Mesenchymal stem cell (in vitro differentiated cells and primary cell): ENCODE results near the gene OLR1.

Experiments
- DNase-seq: peaks from one replicate; pipeline ENCODE4 v3.0.0-alpha.2; 2013
- H2AFZ ChIP-seq: one replicate; pipeline ENCODE4 v1.6.1; 2013; ENCODE audit warnings: low read depth, mild to moderate bottlenecking, control low read depth, inconsistent platforms, low read length, moderate library complexity
- H2AK5ac ChIP-seq: 2 replicates; pipeline ENCODE4 v1.6.1; 2013; ENCODE audit warnings: low read length, moderate library complexity, mild to moderate bottlenecking, inconsistent platforms; ENCODE audit not compliant: severe bottlenecking
- H2BK120ac ChIP-seq: one replicate; pipeline ENCODE4 v1.6.1; 2013; ENCODE audit warnings: low read depth, mild to moderate bottlenecking, inconsistent platforms, low read length, moderate library complexity
- H2BK12ac ChIP-seq, 2 experiments: one replicate each; pipeline ENCODE4 v1.6.1; 2013; ENCODE audit warnings: inconsistent platforms in 2 of 2, low read length in 2 of 2, mild to moderate bottlenecking in 2 of 2, moderate library complexity in 2 of 2, control low read depth in 1 of 2
- H2BK15ac ChIP-seq: one replicate; pipeline ENCODE4 v1.6.1; 2013; ENCODE audit warnings: mild to moderate bottlenecking, low read depth, inconsistent platforms; ENCODE audit not compliant: poor library complexity, severe bottlenecking
- H2BK5ac ChIP-seq: 2 replicates; pipeline ENCODE4 v1.6.1; 2013; ENCODE audit warnings: low read depth, mild to moderate bottlenecking, low read length, control low read depth, inconsistent platforms; ENCODE audit not compliant: poor library complexity, severe bottlenecking
- H3K14ac ChIP-seq, 2 experiments: one replicate each; pipeline ENCODE4 v1.6.1; 2013; ENCODE audit warnings: inconsistent platforms in 2 of 2, low read length in 2 of 2, control low read depth in 1 of 2, mild to moderate bottlenecking in 1 of 2, moderate library complexity in 1 of 2
- H3K18ac ChIP-seq, 2 experiments: one replicate each; pipeline ENCODE4 v1.6.1; 2013; ENCODE audit warnings: inconsistent platforms in 2 of 2, low read length in 2 of 2, control low read depth in 1 of 2, low read depth in 1 of 2, mild to moderate bottlenecking in 1 of 2
- H3K23ac ChIP-seq, 2 experiments: one replicate each; pipeline ENCODE4 v1.6.1; 2013; ENCODE audit warnings: inconsistent platforms in 2 of 2, low read length in 2 of 2, mild to moderate bottlenecking in 2 of 2, moderate library complexity in 2 of 2, control low read depth in 1 of 2
- H3K27ac ChIP-seq: 2 replicates; pipeline ENCODE4 v1.5.1; 2013; ENCODE audit warnings: mild to moderate bottlenecking, moderate library complexity, low read length, control low read depth, inconsistent platforms; ENCODE audit not compliant: poor library complexity, severe bottlenecking
- H3K27me3 ChIP-seq, 2 experiments: 2 replicates each; pipeline versions ENCODE4 v1.6.1 to v1.7.0; 2013; ENCODE audit warnings: low read length in 2 of 2, mild to moderate bottlenecking in 2 of 2, moderate library complexity in 2 of 2, control low read depth in 1 of 2, inconsistent platforms in 1 of 2; ENCODE audit not compliant: control insufficient read depth in 1 of 2, insufficient read depth in 1 of 2
- H3K36me3 ChIP-seq, 2 experiments: 2 replicates each; pipeline versions ENCODE4 v1.6.1 to v1.7.0; 2013; ENCODE audit warnings: low read length in 2 of 2, control low read depth in 1 of 2, inconsistent platforms in 1 of 2, low read depth in 1 of 2, mild to moderate bottlenecking in 1 of 2; ENCODE audit not compliant: insufficient read depth in 2 of 2, control insufficient read depth in 1 of 2
- H3K4ac ChIP-seq, 2 experiments: one replicate each; pipeline ENCODE4 v1.6.1; 2013; ENCODE audit warnings: inconsistent platforms in 2 of 2, low read length in 2 of 2, mild to moderate bottlenecking in 2 of 2, moderate library complexity in 2 of 2, control low read depth in 1 of 2, low read depth in 1 of 2
- H3K4me1 ChIP-seq: 2 replicates; pipeline ENCODE4 v1.6.1; 2013; ENCODE audit warnings: low read depth, low read length, control low read depth; ENCODE audit not compliant: control insufficient read depth, insufficient read depth
- H3K4me2 ChIP-seq: 2 replicates; pipeline ENCODE4 v1.6.1; 2013; ENCODE audit warnings: low read length, mild to moderate bottlenecking, inconsistent platforms; ENCODE audit not compliant: poor library complexity, severe bottlenecking
- H3K4me3 ChIP-seq, 2 experiments: 2 replicates each; pipeline versions ENCODE4 v1.5.1 to v1.7.0; 2013; ENCODE audit warnings: low read length in 2 of 2, mild to moderate bottlenecking in 2 of 2, control low read depth in 1 of 2, low read depth in 1 of 2; ENCODE audit not compliant: insufficient read depth in 1 of 2
- H3K79me1 ChIP-seq: replicated peaks from 2 replicates; pipeline ENCODE4 v1.6.1; 2013; ENCODE audit warnings: mild to moderate bottlenecking, control low read depth, low read length, inconsistent platforms; ENCODE audit not compliant: poor library complexity, severe bottlenecking
- H3K9ac ChIP-seq: 2 replicates; pipeline ENCODE4 v1.7.0; 2013; ENCODE audit warnings: mild to moderate bottlenecking, low read length, moderate library complexity
- H3K9me3 ChIP-seq: 2 replicates; pipeline ENCODE4 v1.7.0; 2013; ENCODE audit warnings: mild to moderate bottlenecking, low read length; ENCODE audit not compliant: control insufficient read depth
- H4K8ac ChIP-seq: one replicate; pipeline ENCODE4 v1.6.1; 2013; ENCODE audit warnings: inconsistent platforms, mild to moderate bottlenecking, low read length, moderate library complexity
- H4K91ac ChIP-seq: one replicate; pipeline ENCODE4 v1.6.1; 2013; ENCODE audit warnings: mild to moderate bottlenecking, low read length, inconsistent platforms
- WGBS: methylation state at CpG from one replicate; pipeline ENCODE4 v1.1.7; 2013; ENCODE audit warnings: mixed read lengths; 5-methylcytosine and 5-hydroxymethylcytosine counted together

Gene OLR1

GRCh38 chr12:10154145-10154496 is 17.8 kb downstream of the OLR1 start:
- Histone ChIP-seq H2AFZ (peak overlapping the region; percentile 91), H3K18ac (peak overlapping the region; percentile 63 to 92), H3K4ac (peak overlapping the region; percentile 79 to 86), H2BK15ac (no peak overlapping the region), H2BK5ac (no peak overlapping the region), H3K23ac (peak overlapping the region in 1 of 2 experiments; percentile 73), H4K8ac (peak overlapping the region; percentile 90), H3K27me3 (no peaks in the 10 kb centered on the region), H3K4me3 (peak overlapping the region; percentile 61 to 76), H3K9me3 (no peaks in the 10 kb centered on the region), H3K4me1 (peaks cover 6% of the 10 kb centered on the region), H3K79me1 (no peaks in the 10 kb centered on the region), H4K91ac (peak overlapping the region; percentile 44), H3K9ac (peak overlapping the region; percentile 91), H2BK120ac (no peak overlapping the region), H2AK5ac (no peak overlapping the region), H3K36me3 (no peaks in the 10 kb centered on the region), H3K27ac (no peak overlapping the region), H3K14ac (no peak overlapping the region), H2BK12ac (peak overlapping the region in 1 of 2 experiments; percentile 93), H3K4me2 (peak overlapping the region; percentile 85)
- 65% methylated on average over 5 of the region's 6 CpGs for WGBS
- no peak for DNase-seq

GRCh38 chr12:10153271-10154144 is 18.4 kb downstream of the OLR1 start:
- H4K8ac ChIP-seq, result peak overlapping the region; percentile 90
- H2AFZ ChIP-seq, result peak overlapping the region; percentile 91
- peak overlapping the region; percentile 44 for H4K91ac ChIP-seq
- H2AK5ac ChIP-seq, result no peak overlapping the region
- no peak overlapping the region for H2BK5ac ChIP-seq
- peak overlapping the region; percentile 79 to 86 for H3K4ac ChIP-seq
- no peaks in the 10 kb centered on the region for H3K27me3 ChIP-seq
- peak; percentile 82 for DNase-seq
- H3K4me1 ChIP-seq, result peaks cover 6% of the 10 kb centered on the region
- peak overlapping the region in 1 of 2 experiments; percentile 73 for H3K23ac ChIP-seq
- H3K14ac ChIP-seq, result no peak overlapping the region
- WGBS, result 2% methylated on average over 38 of the region's 46 CpGs
- peak overlapping the region; percentile 61 to 76 for H3K4me3 ChIP-seq
- peak overlapping the region; percentile 60 for H2BK15ac ChIP-seq
- peak overlapping the region; percentile 63 to 92 for H3K18ac ChIP-seq
- peak overlapping the region; percentile 69 for H2BK120ac ChIP-seq
- peak overlapping the region; percentile 85 for H3K4me2 ChIP-seq
- no peaks in the 10 kb centered on the region for H3K79me1 ChIP-seq
- peak overlapping the region; percentile 32 to 93 for H2BK12ac ChIP-seq
- H3K27ac ChIP-seq, result peak overlapping the region; percentile 40
- peak overlapping the region; percentile 91 for H3K9ac ChIP-seq
- no peaks in the 10 kb centered on the region for H3K36me3 ChIP-seq
- H3K9me3 ChIP-seq, result no peaks in the 10 kb centered on the region

- DNase-seq, result no peak
- H3K4me1 ChIP-seq, result peaks cover 6% of the 10 kb centered on the region
- 0% methylated on average over 1 of the region's 2 CpGs for WGBS
- H2AK5ac ChIP-seq, result no peak overlapping the region
- H2BK15ac ChIP-seq, result no peak overlapping the region
- no peaks in the 10 kb centered on the region for H3K36me3 ChIP-seq
- H2BK120ac ChIP-seq, result no peak overlapping the region
- H3K4me2 ChIP-seq, result no peak overlapping the region
- H2BK12ac ChIP-seq, result no peak overlapping the region
- no peak overlapping the region for H3K14ac ChIP-seq
- no peaks in the 10 kb centered on the region for H3K79me1 ChIP-seq
- no peaks in the 10 kb centered on the region for H3K27me3 ChIP-seq
- H3K9ac ChIP-seq, result no peak overlapping the region
- H3K9me3 ChIP-seq, result no peaks in the 10 kb centered on the region
- no peak overlapping the region for H3K18ac ChIP-seq
- no peak overlapping the region for H3K4ac ChIP-seq
- H3K4me3 ChIP-seq, result no peak overlapping the region
- no peak overlapping the region for H2AFZ ChIP-seq
- no peak overlapping the region for H3K23ac ChIP-seq
- no peak overlapping the region for H4K91ac ChIP-seq
- no peak overlapping the region for H3K27ac ChIP-seq
- H2BK5ac ChIP-seq, result no peak overlapping the region
- no peak overlapping the region for H4K8ac ChIP-seq
These were observed 20.3 kb downstream of the OLR1 start for GRCh38 chr12:10151621-10152020.

DNA sequence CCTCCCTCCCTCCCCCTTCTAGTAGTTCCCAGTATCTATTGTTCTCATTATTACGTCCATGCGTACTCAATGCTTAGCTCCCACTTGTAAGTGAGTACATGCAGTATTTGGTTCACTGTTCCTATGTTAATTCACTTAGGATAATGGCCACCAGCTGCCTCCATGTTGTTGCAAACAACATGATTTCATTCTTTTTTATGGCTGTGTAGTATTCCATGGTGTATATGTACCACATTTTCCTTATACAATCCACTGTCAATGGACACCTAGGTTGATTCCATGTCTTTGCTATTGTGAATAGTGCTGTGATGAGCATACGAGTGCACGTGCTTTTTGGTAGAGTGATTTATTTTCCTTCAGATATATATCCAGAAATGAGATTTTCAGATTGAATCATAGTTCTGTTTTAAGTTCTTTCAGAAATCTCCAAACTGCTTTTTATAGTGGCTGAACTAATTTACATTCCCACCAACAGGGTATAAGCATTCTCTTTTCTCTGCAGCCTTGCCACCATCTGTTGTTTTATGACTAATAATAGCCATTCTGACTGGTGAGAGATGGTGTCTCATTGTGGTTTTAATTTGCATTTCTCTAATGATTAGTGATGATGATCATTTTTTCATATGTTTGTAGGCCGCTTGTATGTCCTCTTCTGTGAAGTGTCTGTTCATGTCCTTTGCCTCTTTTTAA is 24.1 kb downstream of the OLR1 start:
- WGBS, result 85% methylated on average over 3 of the region's 5 CpGs
- Histone ChIP-seq H3K18ac (no peak overlapping the region), H3K4ac (no peak overlapping the region), H3K9me3 (no peaks in the 10 kb centered on the region), H2BK5ac (no peak overlapping the region), H3K9ac (no peak overlapping the region), H3K14ac (no peak overlapping the region), H3K79me1 (no peaks in the 10 kb centered on the region), H3K4me1 (no peaks in the 10 kb centered on the region), H3K23ac (no peak overlapping the region), H3K36me3 (no peaks in the 10 kb centered on the region), H2BK15ac (no peak overlapping the region), H2BK120ac (no peak overlapping the region), H4K8ac (no peak overlapping the region), H4K91ac (no peak overlapping the region), H3K4me3 (no peak overlapping the region), H3K4me2 (no peak overlapping the region), H3K27ac (no peak overlapping the region), H3K27me3 (no peaks in the 10 kb centered on the region), H2AK5ac (no peak overlapping the region), H2BK12ac (no peak overlapping the region), H2AFZ (no peak overlapping the region)
- DNase-seq, result no peak
